GM19035 (cell line): Measurements from ENCODE around the gene DGCR8.

Source experiments
- ATAC-seq: cut with Tn5 transposase; IDR thresholded peaks from one replicate; pipeline ENCODE4 v1.9.1; 2021; ENCODE audit not compliant: unreplicated experiment

The DGCR8 gene

DNA sequence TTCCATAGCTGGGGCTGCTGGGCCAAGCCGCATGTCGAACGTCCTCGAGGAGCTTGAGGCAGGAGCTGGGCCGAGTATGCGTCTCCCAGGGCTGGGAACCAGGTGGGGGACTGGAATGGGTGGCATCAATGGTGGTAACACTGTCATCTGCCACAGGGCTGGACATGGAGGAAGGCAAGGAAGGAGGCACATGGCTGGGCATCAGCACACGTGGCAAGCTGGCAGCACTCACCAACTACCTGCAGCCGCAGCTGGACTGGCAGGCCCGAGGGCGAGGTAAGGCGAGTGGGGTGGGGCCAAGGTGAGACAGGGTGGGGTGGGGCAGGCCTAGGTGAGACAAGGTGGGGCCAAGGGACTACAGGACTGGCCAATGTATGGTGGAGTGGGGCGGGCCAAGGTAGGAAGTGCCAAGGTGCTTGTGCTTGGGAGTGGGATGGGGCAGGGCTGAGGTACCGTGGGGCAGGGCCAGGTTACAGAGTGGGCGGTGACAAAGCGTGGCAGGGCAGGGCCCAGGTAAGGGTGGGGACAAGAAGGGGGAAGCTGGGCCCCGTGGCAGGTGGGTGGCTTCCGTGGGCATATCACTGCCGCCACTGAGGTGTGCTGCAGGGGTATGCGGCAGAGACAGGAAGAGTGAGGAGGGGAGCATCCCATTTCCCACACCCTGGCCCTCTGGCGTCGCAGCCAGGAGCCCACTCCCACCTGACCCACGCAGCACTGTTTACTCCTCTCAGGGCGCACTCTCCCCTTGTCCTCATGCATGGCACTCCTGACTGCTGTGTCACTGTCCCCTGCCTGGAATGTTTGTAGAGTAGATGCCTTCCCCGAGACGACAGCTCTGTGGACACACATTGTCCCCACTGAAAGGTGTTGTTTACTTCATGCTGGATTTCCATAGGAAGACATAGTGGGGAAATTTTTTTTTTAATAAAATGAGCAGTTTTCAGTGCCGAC, 27.5 kb upstream of the DGCR8 start:
- no peak for ATAC-seq

DNA sequence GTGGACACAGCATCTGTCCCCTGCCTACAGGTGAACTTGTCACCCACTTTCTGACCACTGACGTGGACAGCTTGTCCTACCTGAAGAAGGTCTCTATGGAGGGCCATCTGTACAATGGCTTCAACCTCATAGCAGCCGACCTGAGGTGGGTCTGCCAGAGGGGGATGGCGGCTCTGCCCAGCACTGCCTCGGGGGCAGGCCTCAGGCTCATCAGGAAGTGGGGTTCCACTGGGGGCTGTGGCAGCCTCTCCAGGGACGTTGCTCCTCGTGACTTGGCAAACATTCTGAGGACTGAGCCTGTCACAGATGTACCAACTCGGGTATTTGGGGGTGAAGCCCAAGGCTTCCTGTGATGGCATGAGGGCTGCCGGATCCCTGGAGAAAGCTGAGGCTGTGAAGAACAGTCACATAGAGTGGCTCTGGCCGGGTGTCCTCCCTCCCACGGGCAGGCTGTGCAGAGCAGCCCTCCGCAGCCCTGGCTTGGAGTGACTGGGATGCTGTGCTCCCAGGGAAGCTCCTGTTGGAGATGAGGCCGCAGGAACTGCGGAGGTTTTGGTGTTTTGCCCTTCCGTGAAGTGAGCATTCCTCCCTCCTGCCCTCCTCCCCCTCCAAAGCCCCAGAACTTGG, 26.5 kb upstream of the DGCR8 start:
- ATAC-seq, result no peak

DNA sequence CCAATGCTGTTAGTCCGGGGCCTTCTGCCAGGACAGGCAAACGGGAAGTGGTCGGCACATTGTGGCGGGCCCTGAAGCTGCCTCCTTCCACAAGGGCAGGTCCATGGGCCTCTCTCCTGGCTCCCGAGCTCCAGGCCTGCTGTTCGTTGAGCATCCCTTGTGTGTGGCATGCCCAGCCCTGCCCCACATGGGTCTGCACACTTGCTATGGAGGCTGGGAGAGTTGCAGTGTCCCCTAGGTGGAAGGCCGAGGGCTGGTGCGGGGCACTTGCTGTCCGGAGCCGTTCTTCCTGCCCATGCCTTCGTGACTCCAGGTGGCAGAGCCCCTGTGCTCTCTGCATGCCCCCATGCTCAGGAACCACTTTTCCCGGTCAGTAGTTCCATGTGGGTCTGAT, 26.0 kb upstream of the DGCR8 start:
- no peak for ATAC-seq

- ATAC-seq, result no peak
Observed at GRCh38 chr22:20054485-20054884, 25.6 kb upstream of the DGCR8 start.

- no peak for ATAC-seq
Observed at GRCh38 chr22:20055144-20055543, 24.9 kb upstream of the DGCR8 start.

DNA sequence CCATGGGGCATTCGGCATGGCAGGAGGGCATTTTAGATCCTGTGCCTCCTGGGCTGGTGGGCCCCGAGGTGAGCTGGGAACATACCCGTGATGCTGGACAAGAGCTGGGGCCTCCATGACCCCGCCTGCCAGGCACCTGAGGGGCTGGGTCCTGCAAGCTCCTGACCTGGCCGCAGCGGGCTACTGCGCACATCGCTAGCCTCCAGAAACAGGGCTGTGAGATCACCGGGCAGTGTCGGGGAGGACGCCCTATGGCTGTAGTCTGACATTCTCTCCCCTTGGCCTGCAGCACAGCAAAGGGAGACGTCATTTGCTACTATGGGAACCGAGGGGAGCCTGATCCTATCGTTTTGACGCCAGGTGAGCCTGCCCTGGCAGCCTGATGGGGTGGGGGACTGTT, 24.4 kb upstream of the DGCR8 start:
- no peak for ATAC-seq

DNA sequence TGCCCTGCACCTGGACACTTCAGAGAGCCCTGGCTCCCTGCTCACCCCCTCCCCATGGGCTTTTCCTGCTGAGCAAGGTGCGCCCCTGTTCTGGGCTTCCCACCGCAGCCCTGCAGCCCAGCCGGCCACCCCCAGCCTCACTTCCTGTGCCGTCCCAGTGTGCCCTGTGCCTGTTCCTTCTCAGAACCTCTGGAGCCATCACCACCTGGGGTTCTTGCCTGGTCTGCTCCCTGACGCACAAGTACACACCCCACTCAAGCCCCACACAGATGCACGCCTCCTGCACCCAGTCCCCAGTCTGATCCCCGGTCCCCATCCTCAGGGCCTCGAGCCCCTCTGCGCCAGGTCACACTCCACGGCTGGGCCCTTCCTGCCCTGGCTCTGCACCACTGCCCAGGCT, 23.9 kb upstream of the DGCR8 start:
- no peak for ATAC-seq

DNA sequence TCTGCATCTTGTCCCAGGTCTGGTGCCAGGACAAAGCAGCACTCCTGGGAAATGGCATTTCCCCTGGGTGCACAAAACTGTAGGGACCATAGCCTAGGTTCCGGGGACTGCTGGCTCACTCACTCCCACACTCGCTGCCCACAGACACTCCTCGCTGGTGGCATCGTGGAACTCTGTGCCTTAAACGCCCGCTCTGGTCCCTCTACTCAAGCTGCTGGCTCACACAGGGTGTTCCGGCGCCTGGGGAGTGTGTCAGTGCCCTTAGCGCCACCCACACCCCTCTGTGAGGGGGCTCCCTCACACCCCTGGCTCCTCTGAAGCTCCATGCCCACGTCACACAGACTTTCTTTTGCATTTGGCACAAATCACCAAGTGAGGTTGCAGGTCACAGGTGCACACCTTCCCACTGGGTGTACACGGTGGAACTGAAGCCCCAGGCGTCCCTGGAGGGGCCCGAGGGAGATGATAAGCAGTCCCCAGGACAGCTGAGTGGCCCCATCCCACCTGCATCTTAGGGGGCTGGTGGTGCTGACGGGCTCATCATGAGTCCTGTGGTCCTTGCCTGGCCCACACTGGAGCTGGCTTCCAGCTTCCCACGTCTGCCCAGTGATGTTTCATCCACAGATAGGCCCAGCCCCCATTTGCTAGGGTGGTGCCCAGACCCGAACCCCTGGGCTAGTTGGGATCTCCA, 23.2 kb upstream of the DGCR8 start:
- no peak for ATAC-seq

DNA sequence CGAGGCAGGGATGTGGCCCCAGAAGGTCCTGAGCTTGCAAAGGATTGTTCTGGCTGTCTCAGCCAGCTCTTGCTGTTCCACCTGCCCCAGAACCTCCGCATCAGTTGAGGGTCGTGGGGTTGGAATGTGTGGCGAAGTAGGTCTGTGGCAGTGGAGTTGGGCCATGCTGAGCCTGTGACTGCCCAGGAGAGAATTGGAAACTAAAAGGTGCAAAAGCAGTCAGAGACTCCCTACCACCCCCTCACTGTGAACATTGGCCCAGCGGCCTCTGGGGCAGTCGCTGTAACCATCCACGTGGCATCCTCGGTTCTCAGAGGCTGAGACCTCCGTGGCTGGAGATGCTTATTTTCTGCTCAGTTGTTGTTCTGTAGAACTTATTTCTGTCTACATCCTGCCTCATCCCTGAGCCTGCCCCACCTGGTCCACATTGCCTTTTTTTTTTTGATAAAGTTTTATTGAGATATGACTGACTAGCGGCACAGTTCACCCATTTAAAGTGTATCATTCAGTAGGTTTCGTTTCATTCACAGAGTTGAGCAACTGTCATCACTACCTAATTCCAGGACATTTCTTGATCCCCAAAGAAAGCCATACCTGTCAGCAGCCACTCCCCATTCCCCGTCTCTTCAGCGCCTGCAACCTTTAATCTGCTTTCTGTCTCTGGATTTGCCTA, 22.3 kb upstream of the DGCR8 start:
- ATAC-seq, result no peak

- no peak for ATAC-seq
Observed at GRCh38 chr22:20058989-20059770, 20.9 kb upstream of the DGCR8 start.

DNA sequence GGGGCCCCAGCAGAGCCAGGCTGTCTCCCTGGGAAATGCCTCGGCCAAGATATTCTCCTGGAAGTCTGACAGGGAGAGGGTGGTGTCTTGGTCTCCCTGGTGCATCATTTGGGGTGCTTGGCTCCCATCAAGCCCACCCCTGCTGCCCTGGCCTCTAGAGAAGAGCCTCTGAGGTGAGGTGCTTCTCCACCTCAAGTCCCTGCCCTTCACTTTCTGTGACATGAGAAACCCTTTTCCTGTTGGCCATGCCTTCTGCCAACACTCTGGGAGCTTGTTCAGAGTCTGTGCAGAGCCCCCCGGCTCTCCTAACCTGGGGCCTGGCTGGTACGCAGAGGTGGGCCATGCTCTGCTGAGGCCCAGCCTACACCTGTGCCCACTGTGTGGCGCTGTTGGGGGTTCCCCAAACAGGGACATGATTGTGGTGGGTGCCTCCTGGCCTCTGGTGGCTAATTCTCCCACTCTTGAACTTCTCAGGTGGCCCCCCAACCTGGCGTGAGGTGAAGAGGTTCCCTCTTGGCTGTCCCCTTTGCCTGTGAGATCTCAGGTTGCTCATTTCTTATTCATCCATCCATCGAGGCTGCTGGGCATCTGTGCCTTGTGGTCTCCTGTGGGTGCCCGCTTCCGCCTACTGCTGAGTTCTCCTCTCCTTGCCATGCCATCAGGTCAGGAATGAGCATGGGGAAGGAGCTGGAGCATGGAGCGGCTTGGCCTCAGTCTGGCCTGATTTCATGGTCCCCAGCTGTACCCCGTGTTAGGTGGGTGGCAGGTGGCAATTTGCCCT, 19.2 kb upstream of the DGCR8 start:
- no peak for ATAC-seq

- no peak for ATAC-seq
Observed at GRCh38 chr22:20061481-20061861, 18.6 kb upstream of the DGCR8 start.

GRCh38 chr22:20062043-20062765, 17.8 kb upstream of the DGCR8 start:
- ATAC-seq, result no peak

GRCh38 chr22:20062766-20063083, 17.3 kb upstream of the DGCR8 start:
- no peak for ATAC-seq

GRCh38 chr22:20063271-20064139, 16.5 kb upstream of the DGCR8 start:
- ATAC-seq, result no peak

GRCh38 chr22:20064140-20064480, 15.9 kb upstream of the DGCR8 start:
- ATAC-seq, result no peak

GRCh38 chr22:20064545-20065262, 15.3 kb upstream of the DGCR8 start:
- no peak for ATAC-seq
